K562 (cell line): ENCODE measurements around the gene SNRPF. TPM values are rescaled to one million over a fixed set of nuclear protein-coding genes. Genes with fewer than 3 reads are reported as not detected.
A peak's percentile ranks its signal among the peaks of the same experiment; 100 is the strongest.

Experiments
- CBFB ChIP-seq: sonication (generic); formaldehyde crosslinking; IDR thresholded peaks from 2 replicates; pipeline ENCODE4 v1.4.0; 2020; ENCODE audit warnings: mild to moderate bottlenecking, missing genetic modification reagents
- GTF2E2 ChIP-seq: fragments of 200-800 bp; sonication (Bioruptor generic); IDR thresholded peaks from 2 replicates; pipeline ENCODE4 v1.6.1; 2016; ENCODE audit warnings: missing genetic modification characterization, missing compliant biosample characterization
- KAT2B ChIP-seq: IDR thresholded peaks from one replicate; pipeline ENCODE4 v1.6.1; 2012; ENCODE audit warnings: low read depth, mild to moderate bottlenecking, control low read depth, inconsistent platforms, low read length, moderate library complexity
- KDM4B ChIP-seq, 2 experiments: fragments of 450-650 bp in 1 of 2; sonication (generic) in 1 of 2; IDR thresholded peaks; 2 replicates each; pipeline ENCODE4 v1.6.1; 2016 to 2017; ENCODE audit warnings: borderline replicate concordance in 2 of 2, antibody characterized with exemption in 1 of 2, low read depth in 1 of 2, mild to moderate bottlenecking in 1 of 2
- MCM3 ChIP-seq: fragments of 450-650 bp; IDR thresholded peaks from 2 replicates; pipeline ENCODE4 v1.6.1; 2016
- MXI1 ChIP-seq: IDR thresholded peaks from 2 replicates; pipeline ENCODE4 v1.6.1; 2011; ENCODE audit warnings: low read depth, mild to moderate bottlenecking, improper control_type of control experiment, low read length
- RNF2 ChIP-seq: sonication (generic); IDR thresholded peaks from 2 replicates; pipeline ENCODE4 v1.6.1; 2016
- SIX5 ChIP-seq, 2 experiments: IDR thresholded peaks; 2 replicates each; pipeline ENCODE4 v1.6.1; 2011; ENCODE audit warnings: low read length in 2 of 2, borderline replicate concordance in 1 of 2, low read depth in 1 of 2, mild to moderate bottlenecking in 1 of 2, moderate library complexity in 1 of 2; ENCODE audit not compliant: insufficient read depth in 1 of 2
- TBP ChIP-seq: optimal IDR thresholded peaks from 2 replicates; pipeline ENCODE3; 2011; ENCODE audit warnings: low read depth, low read length, improper control_type of control experiment
- ZBTB40 ChIP-seq, 2 experiments: fragments of 450-650 bp in 1 of 2; sonication (generic) in 1 of 2; formaldehyde crosslinking in 1 of 2; IDR thresholded peaks; 2 replicates each; pipeline versions ENCODE4 v1.7.1 to v1.9.0; 2016 to 2022; ENCODE audit warnings: inconsistent platforms in 1 of 2, mild to moderate bottlenecking in 1 of 2, missing genetic modification reagents in 1 of 2
- ZNF140 ChIP-seq: fragments of 250-450 bp; sonication (Bioruptor Pico); IDR thresholded peaks from 2 replicates; pipeline ENCODE4 v1.8.0; 2021; ENCODE audit warnings: moderate library complexity, mild to moderate bottlenecking, inconsistent platforms
- ZNF780A ChIP-seq: fragments of 250-450 bp; sonication (Bioruptor Pico); IDR thresholded peaks from 2 replicates; pipeline ENCODE4 v1.5.0; 2021; ENCODE audit warnings: mild to moderate bottlenecking
- ZZZ3 ChIP-seq: fragments of 450-650 bp; IDR thresholded peaks from 2 replicates; pipeline ENCODE4 v1.6.1; 2016; ENCODE audit warnings: antibody characterized with exemption, mild to moderate bottlenecking, moderate library complexity
- polyA plus RNA-seq, 8 experiments: library from polyadenylated mRNA; depleted of rRNA in 4 of 8; stranded (reverse) in 5 of 8; unstranded in 3 of 8; fragments of >200 nt; fragmentation: Nextera tagmentation in 2 of 8; fragmentation: Illumina TruSeq in 1 of 8; extraction: Ambion mirVana in 2 of 8; extraction: Trizol in 1 of 8; gene quantifications; 2 replicates each; pipeline versions ENCODE4 v1.2.1 to v1.2.3, GENCODE V29; 2011 to 2014; ENCODE audit warnings: inconsistent platforms in 1 of 8, missing spikeins in 1 of 8
- total RNA-seq, 7 experiments: library from RNA; depleted of rRNA in 6 of 7; stranded (reverse); fragments of >200 nt in 6 of 7; fragmentation: Illumina TruSeq in 2 of 7; extraction: Trizol in 2 of 7; gene quantifications; 2 replicates each; pipeline versions ENCODE4 v1.2.1 to v1.2.3, GENCODE V29; 2011 to 2021; ENCODE audit warnings: low replicate concordance in 1 of 7

SNRPF gene
- total and polyA plus RNA-seq, 9 of the 15 experiments (the other 6 are each of a cell fraction or from before 2014, with no cell fraction given) = 37.9 to 205 (median 93.6) TPM

- TF ChIP-seq ZBTB40 (IDR thresholded peaks at IDR 0.05) (peak; percentile 76), ZBTB40 (CRISPR knock-in tag; IDR thresholded peaks at IDR 0.05) (no peak), KDM4B (IDR thresholded peaks at IDR 0.05; ENCODE audit: borderline replicate concordance in 2 of 2, low read depth in 1 of 2) (no peak), KAT2B (no peak), MCM3 (no peak), ZNF140 (CRISPR knock-in tag) (no peak), ZNF780A (no peak), RNF2 (0 out of 2 replicates have a peak, but pooled peaks have one; percentile 21), ZZZ3 (no peak), GTF2E2 (no peak), MXI1 (peak; percentile 98), TBP (peak; percentile 90), SIX5 (IDR thresholded peaks at IDR 0.05; ENCODE audit: borderline replicate concordance in 1 of 2, insufficient read depth in 1 of 2, low read depth in 1 of 2, low read length in 2 of 2) (peak; percentile 39 to 53; a peak in 2 of 4 replicates), CBFB (no peak)
These were observed at the start of gene SNRPF (continued) for GRCh38 chr12:95858451-95859343.
